Glomerular endothelial cell (primary cell): Measurements from ENCODE around the gene PHGDH. TPM values are rescaled to one million over a fixed set of nuclear protein-coding genes. Genes with fewer than 3 reads are reported as not detected.

ENCODE experiments used
- DNase-seq: peaks from one replicate; pipeline ENCODE4 v3.0.0-alpha.2; 2011; ENCODE audit warnings: low read depth, low spot score; ENCODE audit errors: extremely low read depth
- total RNA-seq: library from RNA; depleted of rRNA; stranded (reverse); fragments of >200 nt; gene quantifications from 2 replicates; pipeline ENCODE4 v1.2.3, GENCODE V29; 2015

PHGDH gene
- 10.6 and 26.4 TPM in 2 replicates for total RNA-seq

GRCh38 chr1:119711804-119712341, at the start of gene PHGDH:
Gene PHGDH (plus strand): TSS chr1:119711934. CDS start chr1:119712023, 89 bp downstream.
- DNase-seq: no peak

GRCh38 chr1:119662034-119662437, 49.7 kb upstream of the PHGDH start:
- DNase-seq: no peak

GRCh38 chr1:119664067-119664466, 47.7 kb upstream of the PHGDH start:
- DNase-seq: no peak

GRCh38 chr1:119667173-119667572, 44.6 kb upstream of the PHGDH start:
- no peak for DNase-seq

- DNase-seq: no peak
These were observed 40.8 kb upstream of the PHGDH start for GRCh38 chr1:119670898-119671297.

GRCh38 chr1:119673171-119673940, 38.4 kb upstream of the PHGDH start:
- DNase-seq: no peak

- DNase-seq: no peak
These were observed 37.6 kb upstream of the PHGDH start for GRCh38 chr1:119674111-119674526.

GRCh38 chr1:119674835-119675289, 36.9 kb upstream of the PHGDH start:
- no peak for DNase-seq

GRCh38 chr1:119675349-119676345, 36.1 kb upstream of the PHGDH start:
- DNase-seq: peak; percentile 87

GRCh38 chr1:119676571-119677206, 35.0 kb upstream of the PHGDH start:
- DNase-seq: no peak

GRCh38 chr1:119679223-119679622, 32.5 kb upstream of the PHGDH start:
- no peak for DNase-seq

- DNase-seq: no peak
These were observed 31.5 kb upstream of the PHGDH start for GRCh38 chr1:119680193-119680592.

- DNase-seq: no peak
These were observed 31.0 kb upstream of the PHGDH start for GRCh38 chr1:119680723-119681122.

- DNase-seq: no peak
These were observed 30.2 kb upstream of the PHGDH start for GRCh38 chr1:119681560-119681959.

GRCh38 chr1:119682141-119682540, 29.6 kb upstream of the PHGDH start:
- no peak for DNase-seq

- DNase-seq: no peak
These were observed 27.8 kb upstream of the PHGDH start for GRCh38 chr1:119683893-119684292.

GRCh38 chr1:119686661-119687060, 25.1 kb upstream of the PHGDH start:
- no peak for DNase-seq

GRCh38 chr1:119687434-119688079, 24.2 kb upstream of the PHGDH start:
- DNase-seq: no peak

GRCh38 chr1:119688810-119689209, 22.9 kb upstream of the PHGDH start:
- no peak for DNase-seq

- no peak for DNase-seq
These were observed 22.2 kb upstream of the PHGDH start for GRCh38 chr1:119689511-119689910.
